K562 (cell line): ENCODE results near the gene ERCC1. TPM values are rescaled to one million over a fixed set of nuclear protein-coding genes. Genes with fewer than 3 reads are reported as not detected.

ENCODE experiments used
- CBFA2T3 ChIP-seq: fragments of 450-650 bp; IDR thresholded peaks from 2 replicates; pipeline ENCODE4 v1.6.1; 2017
- CHD4 ChIP-seq: fragments of 200-600 bp; sonication (generic); IDR thresholded peaks from 3 replicates; pipeline ENCODE4 v1.6.1; 2012; ENCODE audit warnings: low read depth, mild to moderate bottlenecking, mixed read lengths, low read length, inconsistent platforms; ENCODE audit not compliant: insufficient read depth, insufficient replicate concordance, poor library complexity, severe bottlenecking
- NR2F6 ChIP-seq: fragments of 450-650 bp; formaldehyde crosslinking; IDR thresholded peaks from 2 replicates; pipeline ENCODE4 v1.4.0; 2020; ENCODE audit warnings: mild to moderate bottlenecking
- RBM17 ChIP-seq: fragments of 200-400 bp; formaldehyde crosslinking; IDR thresholded peaks from 2 replicates; pipeline ENCODE4 v1.6.1; 2017; ENCODE audit warnings: low read depth, mild to moderate bottlenecking, low read length, borderline replicate concordance
- YY1 ChIP-seq, 3 experiments: IDR thresholded peaks; 2 replicates each; pipeline ENCODE4 v1.6.1; 2011; ENCODE audit warnings: low read length in 2 of 3, mild to moderate bottlenecking in 2 of 3, moderate library complexity in 2 of 3, borderline replicate concordance in 1 of 3, control low read depth in 1 of 3, low read depth in 1 of 3; ENCODE audit not compliant: insufficient read depth in 3 of 3, insufficient replicate concordance in 2 of 3, control insufficient read depth in 1 of 3, insufficient read length in 1 of 3; ENCODE audit errors: extremely low read depth in 1 of 3
- ZHX1 ChIP-seq: fragments of 150-350 bp; conservative IDR thresholded peaks from 2 replicates; pipeline ENCODE4 v1.6.1; 2014; ENCODE audit warnings: low read length
- polyA plus RNA-seq, 8 experiments: library from polyadenylated mRNA; depleted of rRNA in 4 of 8; stranded (reverse) in 5 of 8; unstranded in 3 of 8; fragments of >200 nt; fragmentation: Nextera tagmentation in 2 of 8; fragmentation: Illumina TruSeq in 1 of 8; extraction: Ambion mirVana in 2 of 8; extraction: Trizol in 1 of 8; gene quantifications; 2 replicates each; pipeline versions ENCODE4 v1.2.1 to v1.2.3, GENCODE V29; 2011 to 2014; ENCODE audit warnings: inconsistent platforms in 1 of 8, missing spikeins in 1 of 8
- total RNA-seq, 7 experiments: library from RNA; depleted of rRNA in 6 of 7; stranded (reverse); fragments of >200 nt in 6 of 7; fragmentation: Illumina TruSeq in 2 of 7; extraction: Trizol in 2 of 7; gene quantifications; 2 replicates each; pipeline versions ENCODE4 v1.2.1 to v1.2.3, GENCODE V29; 2011 to 2021; ENCODE audit warnings: low replicate concordance in 1 of 7

Gene ERCC1
- total and polyA plus RNA-seq, 9 of the 15 experiments (the other 6 are each of a cell fraction or from before 2014, with no cell fraction given): 9.3 to 92.6 (median 60.0) TPM

GRCh38 chr19:45442408-45442777 is 18.7 kb upstream of the ERCC1 start (continued):
- TF ChIP-seq RBM17: no peak
- no peak for TF ChIP-seq NR2F6 (CRISPR knock-in tag)
- TF ChIP-seq CHD4: peak; percentile 99
- TF ChIP-seq YY1 (IDR thresholded peaks at IDR 0.05; ENCODE audit: borderline replicate concordance in 1 of 3, control insufficient read depth in 1 of 3, extremely low read depth in 1 of 3, insufficient read depth in 3 of 3, insufficient read length in 1 of 3, insufficient replicate concordance in 2 of 3, low read depth in 1 of 3, low read length in 2 of 3): no peak
- TF ChIP-seq ZHX1: no peak
- no peak for TF ChIP-seq CBFA2T3
